ENCODE data around the gene TRIM32.
A peak's percentile ranks its signal among the peaks of the same experiment; 100 is the strongest.

The TRIM32 gene

GRCh38 chr9:116687074-116687753 is at the start of gene TRIM32:
TSS of gene TRIM32 (plus strand) at chr9:116687305. CDS start at chr9:116697743, 10,438 bp downstream.
- Histone ChIP-seq H3K27me3 (ENCODE audit: control insufficient read depth, insufficient read depth, low read length) (peaks cover 14% of the 10 kb centered on the region), H3K9ac (ENCODE audit: low read depth, low read length) (peak within 1 kb of the TSS; percentile 55), H3K4me1 (ENCODE audit: control insufficient read depth, insufficient read depth, low read length) (peaks cover 5% of the 10 kb centered on the region), H3K4me3 (ENCODE audit: low read depth, low read length) (peak within 1 kb of the TSS; percentile 72), H3K9me3 (ENCODE audit: control insufficient read depth, insufficient read depth, low read length) (no peaks in the 10 kb centered on the region), H3K36me3 (ENCODE audit: control insufficient read depth, insufficient read depth, low read length) (no peaks in the 10 kb centered on the region)

GRCh38 chr9:116639251-116639741 is 47.8 kb upstream of the TRIM32 start:
- Histone ChIP-seq H3K27me3 (ENCODE audit: control insufficient read depth, insufficient read depth, low read length) (no peaks in the 10 kb centered on the region), H3K9ac (ENCODE audit: low read depth, low read length) (no peak overlapping the region), H3K4me3 (ENCODE audit: low read depth, low read length) (no peak overlapping the region), H3K9me3 (ENCODE audit: control insufficient read depth, insufficient read depth, low read length) (no peaks in the 10 kb centered on the region), H3K36me3 (ENCODE audit: control insufficient read depth, insufficient read depth, low read length) (no peaks in the 10 kb centered on the region), H3K4me1 (ENCODE audit: control insufficient read depth, insufficient read depth, low read length) (no peaks in the 10 kb centered on the region)

- H3K36me3 ChIP-seq (ENCODE audit: control insufficient read depth, insufficient read depth, low read length) = no peaks in the 10 kb centered on the region
Observed at GRCh38 chr9:116641292-116642059, 45.6 kb upstream of the TRIM32 start.

GRCh38 chr9:116643691-116644090 is 43.4 kb upstream of the TRIM32 start:
- Histone ChIP-seq H3K4me1 (ENCODE audit: control insufficient read depth, insufficient read depth, low read length) (no peaks in the 10 kb centered on the region), H3K36me3 (ENCODE audit: control insufficient read depth, insufficient read depth, low read length) (no peaks in the 10 kb centered on the region), H3K9ac (ENCODE audit: low read depth, low read length) (no peak overlapping the region), H3K27me3 (ENCODE audit: control insufficient read depth, insufficient read depth, low read length) (no peaks in the 10 kb centered on the region), H3K9me3 (ENCODE audit: control insufficient read depth, insufficient read depth, low read length) (no peaks in the 10 kb centered on the region), H3K4me3 (ENCODE audit: low read depth, low read length) (no peak overlapping the region)

More at GRCh38 chr9:116641292-116642059, 45.6 kb upstream of the TRIM32 start:
- Histone ChIP-seq H3K9ac (ENCODE audit: low read depth, low read length) (no peak overlapping the region), H3K27me3 (ENCODE audit: control insufficient read depth, insufficient read depth, low read length) (no peaks in the 10 kb centered on the region), H3K4me3 (ENCODE audit: low read depth, low read length) (no peak overlapping the region), H3K9me3 (ENCODE audit: control insufficient read depth, insufficient read depth, low read length) (no peaks in the 10 kb centered on the region), H3K4me1 (ENCODE audit: control insufficient read depth, insufficient read depth, low read length) (no peaks in the 10 kb centered on the region)

- no peak overlapping the region for H3K4me3 ChIP-seq (ENCODE audit: low read depth, low read length)
- no peaks in the 10 kb centered on the region for H3K27me3 ChIP-seq (ENCODE audit: control insufficient read depth, insufficient read depth, low read length)
- no peak overlapping the region for H3K9ac ChIP-seq (ENCODE audit: low read depth, low read length)
- no peaks in the 10 kb centered on the region for H3K9me3 ChIP-seq (ENCODE audit: control insufficient read depth, insufficient read depth, low read length)
- no peaks in the 10 kb centered on the region for H3K4me1 ChIP-seq (ENCODE audit: control insufficient read depth, insufficient read depth, low read length)
- no peaks in the 10 kb centered on the region for H3K36me3 ChIP-seq (ENCODE audit: control insufficient read depth, insufficient read depth, low read length)
Observed at GRCh38 chr9:116644091-116644688, 42.9 kb upstream of the TRIM32 start.

GRCh38 chr9:116646661-116647514 is 40.2 kb upstream of the TRIM32 start:
- Histone ChIP-seq H3K27me3 (ENCODE audit: control insufficient read depth, insufficient read depth, low read length) (no peaks in the 10 kb centered on the region), H3K9me3 (ENCODE audit: control insufficient read depth, insufficient read depth, low read length) (no peaks in the 10 kb centered on the region), H3K4me3 (ENCODE audit: low read depth, low read length) (no peak overlapping the region), H3K9ac (ENCODE audit: low read depth, low read length) (no peak overlapping the region), H3K36me3 (ENCODE audit: control insufficient read depth, insufficient read depth, low read length) (no peaks in the 10 kb centered on the region), H3K4me1 (ENCODE audit: control insufficient read depth, insufficient read depth, low read length) (no peaks in the 10 kb centered on the region)

- no peaks in the 10 kb centered on the region for H3K27me3 ChIP-seq (ENCODE audit: control insufficient read depth, insufficient read depth, low read length)
- no peak overlapping the region for H3K4me3 ChIP-seq (ENCODE audit: low read depth, low read length)
- no peaks in the 10 kb centered on the region for H3K4me1 ChIP-seq (ENCODE audit: control insufficient read depth, insufficient read depth, low read length)
- no peak overlapping the region for H3K9ac ChIP-seq (ENCODE audit: low read depth, low read length)
- H3K9me3 ChIP-seq (ENCODE audit: control insufficient read depth, insufficient read depth, low read length) = no peaks in the 10 kb centered on the region
- H3K36me3 ChIP-seq (ENCODE audit: control insufficient read depth, insufficient read depth, low read length) = no peaks in the 10 kb centered on the region
Observed at GRCh38 chr9:116647515-116647809, 39.6 kb upstream of the TRIM32 start.

GRCh38 chr9:116653348-116654058 is 33.6 kb upstream of the TRIM32 start:
- no peak overlapping the region for H3K4me3 ChIP-seq (ENCODE audit: low read depth, low read length)
- H3K27me3 ChIP-seq (ENCODE audit: control insufficient read depth, insufficient read depth, low read length) = no peaks in the 10 kb centered on the region
- no peak overlapping the region for H3K9ac ChIP-seq (ENCODE audit: low read depth, low read length)
- peaks cover 3% of the 10 kb centered on the region for H3K4me1 ChIP-seq (ENCODE audit: control insufficient read depth, insufficient read depth, low read length)
- no peaks in the 10 kb centered on the region for H3K36me3 ChIP-seq (ENCODE audit: control insufficient read depth, insufficient read depth, low read length)
- no peaks in the 10 kb centered on the region for H3K9me3 ChIP-seq (ENCODE audit: control insufficient read depth, insufficient read depth, low read length)

GRCh38 chr9:116654059-116654355 is 33.1 kb upstream of the TRIM32 start:
- Histone ChIP-seq H3K4me1 (ENCODE audit: control insufficient read depth, insufficient read depth, low read length) (peaks cover 3% of the 10 kb centered on the region), H3K9me3 (ENCODE audit: control insufficient read depth, insufficient read depth, low read length) (no peaks in the 10 kb centered on the region), H3K36me3 (ENCODE audit: control insufficient read depth, insufficient read depth, low read length) (no peaks in the 10 kb centered on the region), H3K27me3 (ENCODE audit: control insufficient read depth, insufficient read depth, low read length) (no peaks in the 10 kb centered on the region), H3K4me3 (ENCODE audit: low read depth, low read length) (no peak overlapping the region), H3K9ac (ENCODE audit: low read depth, low read length) (no peak overlapping the region)

GRCh38 chr9:116656501-116656971 is 30.6 kb upstream of the TRIM32 start:
- peaks cover 3% of the 10 kb centered on the region for H3K4me1 ChIP-seq (ENCODE audit: control insufficient read depth, insufficient read depth, low read length)
- no peak overlapping the region for H3K4me3 ChIP-seq (ENCODE audit: low read depth, low read length)
- no peaks in the 10 kb centered on the region for H3K9me3 ChIP-seq (ENCODE audit: control insufficient read depth, insufficient read depth, low read length)
- H3K36me3 ChIP-seq (ENCODE audit: control insufficient read depth, insufficient read depth, low read length) = no peaks in the 10 kb centered on the region
- no peaks in the 10 kb centered on the region for H3K27me3 ChIP-seq (ENCODE audit: control insufficient read depth, insufficient read depth, low read length)
- H3K9ac ChIP-seq (ENCODE audit: low read depth, low read length) = no peak overlapping the region

GRCh38 chr9:116656977-116657376 is 30.1 kb upstream of the TRIM32 start:
- H3K27me3 ChIP-seq (ENCODE audit: control insufficient read depth, insufficient read depth, low read length) = no peaks in the 10 kb centered on the region
- H3K4me3 ChIP-seq (ENCODE audit: low read depth, low read length) = no peak overlapping the region
- H3K9me3 ChIP-seq (ENCODE audit: control insufficient read depth, insufficient read depth, low read length) = no peaks in the 10 kb centered on the region
- no peak overlapping the region for H3K9ac ChIP-seq (ENCODE audit: low read depth, low read length)
- peaks cover 3% of the 10 kb centered on the region for H3K4me1 ChIP-seq (ENCODE audit: control insufficient read depth, insufficient read depth, low read length)
- H3K36me3 ChIP-seq (ENCODE audit: control insufficient read depth, insufficient read depth, low read length) = no peaks in the 10 kb centered on the region

All from iPS-15b (cell line).